Natural killer cell (primary cell): ENCODE data around the gene TNFRSF11A. TPM values are rescaled to one million over a fixed set of nuclear protein-coding genes. Genes with fewer than 3 reads are reported as not detected.

ENCODE experiments used
- ATAC-seq, 3 donors: fragments of 150-1000 bp in 2 of 3; fragments of 200-7000 bp in 1 of 3; cut with Tn5 transposase; 1 replicate in 1 of 3; 2 replicates in 2 of 3; pipeline ENCODE4 v1.10.0; 2021; ENCODE audit warnings: mild to moderate bottlenecking in 2 of 3, moderate library complexity in 2 of 3
- DNase-seq, 2 donors: peaks; one replicate each; pipeline versions ENCODE4 v3.0.0 to v3.0.0-alpha.2; 2013 to 2021; ENCODE audit warnings: mixed read lengths in 1 of 2
- H3K27ac ChIP-seq: one replicate; pipeline ENCODE4 v1.5.1; 2013; ENCODE audit warnings: mild to moderate bottlenecking, low read length
- H3K27me3 ChIP-seq: one replicate; pipeline ENCODE4 v1.6.1; 2013; ENCODE audit warnings: low read length; ENCODE audit not compliant: control insufficient read depth, insufficient read depth
- H3K36me3 ChIP-seq: one replicate; pipeline ENCODE4 v1.6.1; 2013; ENCODE audit warnings: low read length; ENCODE audit not compliant: control insufficient read depth, insufficient read depth
- H3K4me1 ChIP-seq: one replicate; pipeline ENCODE4 v1.6.1; 2013; ENCODE audit warnings: low read length; ENCODE audit not compliant: control insufficient read depth, insufficient read depth
- H3K4me3 ChIP-seq: one replicate; pipeline ENCODE4 v1.5.1; 2013; ENCODE audit warnings: low read length
- H3K9me3 ChIP-seq: one replicate; pipeline ENCODE4 v1.6.1; 2013; ENCODE audit warnings: low read length; ENCODE audit not compliant: control insufficient read depth, insufficient read depth
- H3K27ac Mint-ChIP-seq, 2 donors: one replicate each; pipeline ENCODE4 v1.8.0; 2022; ENCODE audit warnings: mild to moderate bottlenecking in 2 of 2, mixed read lengths in 2 of 2, moderate library complexity in 1 of 2
- H3K27me3 Mint-ChIP-seq, 2 donors: one replicate each; pipeline ENCODE4 v1.8.0; 2022; ENCODE audit warnings: low read depth in 2 of 2, mixed read lengths in 2 of 2
- H3K36me3 Mint-ChIP-seq: one replicate; pipeline ENCODE4 v1.8.0; 2022; ENCODE audit warnings: mixed read lengths
- H3K4me1 Mint-ChIP-seq, 2 donors: one replicate each; pipeline ENCODE4 v1.8.0; 2022; ENCODE audit warnings: mixed read lengths in 2 of 2
- H3K4me3 Mint-ChIP-seq: one replicate; pipeline ENCODE4 v1.8.0; 2022; ENCODE audit warnings: mild to moderate bottlenecking, moderate library complexity, mixed read lengths
- H3K9me3 Mint-ChIP-seq, 2 donors: one replicate each; pipeline ENCODE4 v1.8.0; 2022; ENCODE audit warnings: mixed read lengths in 2 of 2
- CTCF ChIP-seq: fragments of 200-600 bp; IDR thresholded peaks from one replicate; pipeline ENCODE4 v1.8.0; 2022; ENCODE audit warnings: antibody characterized with exemption
- WGBS: methylation state at CpG from one replicate; pipeline ENCODE4 v1.1.7; 2013; ENCODE audit warnings: missing lambda C conversion rate; ENCODE audit not compliant: insufficient coverage; 5-methylcytosine and 5-hydroxymethylcytosine counted together
- intact Hi-C: fragments of 100-400 bp; cut with micrococcal nuclease; formaldehyde crosslinking; loops from one replicate; pipeline ENCODE4 v1.14.2; 2022
- total RNA-seq, 4 donors: library from RNA; stranded (reverse); fragments of 120-200 nt in 1 of 4; gene quantifications; one replicate each; pipeline versions ENCODE4 v1.2.3 to v1.2.4, GENCODE V29; 2013 to 2022

Gene TNFRSF11A
- total RNA-seq = 10 to 100 TPM in 1 of 3 donors, 1 to 10 TPM in 2; 6.9 to 10.9 (median 8.8) TPM
- 15.9 TPM for total RNA-seq (2013)

DNA sequence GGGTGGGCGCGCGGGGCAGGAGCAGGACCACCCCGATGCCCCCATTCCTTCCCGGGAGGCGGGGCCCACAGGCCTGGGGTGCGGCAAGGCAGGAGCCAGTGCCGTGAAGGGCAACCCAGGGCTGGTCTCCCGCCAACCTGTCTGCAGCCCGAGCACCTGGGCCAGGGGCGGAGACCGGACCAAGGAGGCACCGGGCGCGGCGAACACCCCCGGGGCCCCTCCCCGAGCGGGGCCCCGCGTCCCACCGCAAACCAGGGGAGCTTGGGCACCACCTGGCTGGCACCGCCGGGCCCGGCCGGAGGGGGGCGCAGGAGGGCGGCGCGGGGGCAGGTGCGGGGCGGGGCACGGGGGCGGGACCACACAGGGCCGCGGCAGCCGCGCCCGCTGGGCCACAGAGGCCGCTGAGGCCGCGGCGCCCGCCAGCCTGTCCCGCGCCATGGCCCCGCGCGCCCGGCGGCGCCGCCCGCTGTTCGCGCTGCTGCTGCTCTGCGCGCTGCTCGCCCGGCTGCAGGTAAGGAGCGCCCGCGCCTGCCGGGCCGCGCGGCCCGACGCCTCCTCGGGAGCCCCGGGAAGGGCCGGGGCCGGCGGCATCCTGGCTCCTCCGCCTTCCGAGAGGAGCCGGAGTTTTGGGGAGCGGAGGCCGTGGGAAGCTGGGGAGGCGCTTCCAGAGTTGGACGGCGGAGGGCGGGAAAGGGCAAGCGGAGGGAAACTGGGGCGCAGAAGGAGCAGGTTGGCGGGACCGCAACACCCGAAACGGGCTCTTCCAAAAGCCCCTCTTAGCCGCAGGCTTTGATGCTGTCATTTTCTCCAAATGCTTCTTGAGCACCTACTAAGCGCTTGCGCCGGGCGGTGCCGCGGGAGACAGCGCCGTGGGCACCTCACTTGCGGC lies at the start of gene TNFRSF11A:
Gene TNFRSF11A (plus strand): TSS at position 394 of the 889 bp plus-strand sequence. CDS start 43 bp downstream, at position 437.
- Mint-ChIP-seq H3K9me3 (no peaks in the 10 kb centered on the region), H3K27ac (peak within 1 kb of the TSS; percentile 17 to 79), H3K36me3 (no peaks in the 10 kb centered on the region)

DNA sequence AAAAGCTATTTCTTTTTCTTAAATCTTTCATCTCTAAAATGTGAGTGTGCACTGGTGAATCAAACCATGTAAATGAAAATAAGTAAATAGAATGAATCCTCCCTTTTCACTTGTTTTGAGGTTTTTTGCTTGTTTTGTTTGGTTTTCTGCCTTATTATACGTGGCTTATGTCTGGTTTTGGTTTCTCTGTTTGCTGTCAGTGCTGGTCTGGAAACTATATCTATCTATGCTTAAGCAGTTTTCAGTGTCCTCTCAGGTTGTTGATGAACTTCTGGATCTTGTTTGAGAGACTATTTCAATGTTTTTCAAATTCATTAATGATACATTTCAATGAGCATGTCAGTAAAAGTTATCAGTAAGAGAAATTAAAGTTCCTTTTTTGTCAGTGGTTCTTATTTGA lies 48.1 kb upstream of the TNFRSF11A start:
- Histone ChIP-seq H3K27me3 (no peaks in the 10 kb centered on the region), H3K4me3 (no peak overlapping the region), H3K27ac (no peak overlapping the region), H3K4me1 (no peaks in the 10 kb centered on the region), H3K9me3 (no peaks in the 10 kb centered on the region), H3K36me3 (peaks cover 47% of the 10 kb centered on the region)
- H3K27ac Mint-ChIP-seq = no peak overlapping the region
- DNase-seq (no peak), ATAC-seq (no peak)
- H3K36me3 Mint-ChIP-seq = peaks cover 14% of the 10 kb centered on the region
- 40% methylated on average over 1 of the region's 1 CpG for WGBS
- H3K27me3 Mint-ChIP-seq = no peaks in the 10 kb centered on the region
- H3K4me3 Mint-ChIP-seq = no peak overlapping the region
- H3K4me1 Mint-ChIP-seq = peaks cover 11 to 15% of the 10 kb centered on the region in 2 donors
- no peaks in the 10 kb centered on the region for H3K9me3 Mint-ChIP-seq
- TF ChIP-seq CTCF = no peak
- intact Hi-C loops = no loop called here

More for the DNA sequence above, at the start of gene TNFRSF11A:
- peaks cover 37 to 46% of the 10 kb centered on the region in 2 donors for H3K4me1 Mint-ChIP-seq
- H3K27me3 Mint-ChIP-seq = peaks cover 44 to 48% of the 10 kb centered on the region in 2 donors
- DNase-seq (peak; percentile 47 to 71), ATAC-seq (peak; percentile 68 to 78 (median 70))
- H3K4me1 ChIP-seq = peaks cover 48% of the 10 kb centered on the region
- peak within 1 kb of the TSS; percentile 83 for H3K4me3 Mint-ChIP-seq
- peak within 1 kb of the TSS; percentile 56 for H3K4me3 ChIP-seq
- H3K36me3 ChIP-seq = no peaks in the 10 kb centered on the region
- H3K27me3 ChIP-seq = peaks cover 7% of the 10 kb centered on the region
- WGBS = under 1% methylated on average over 99 of the region's 99 CpGs
- H3K9me3 ChIP-seq = no peaks in the 10 kb centered on the region
- intact Hi-C loops = loop anchor here (2.0 kb wide), 1 partner anchor 260 kb away; no protein-coding TSS in a partner anchor
- no peak for TF ChIP-seq CTCF
- H3K27ac ChIP-seq = peak within 1 kb of the TSS; percentile 1

DNA sequence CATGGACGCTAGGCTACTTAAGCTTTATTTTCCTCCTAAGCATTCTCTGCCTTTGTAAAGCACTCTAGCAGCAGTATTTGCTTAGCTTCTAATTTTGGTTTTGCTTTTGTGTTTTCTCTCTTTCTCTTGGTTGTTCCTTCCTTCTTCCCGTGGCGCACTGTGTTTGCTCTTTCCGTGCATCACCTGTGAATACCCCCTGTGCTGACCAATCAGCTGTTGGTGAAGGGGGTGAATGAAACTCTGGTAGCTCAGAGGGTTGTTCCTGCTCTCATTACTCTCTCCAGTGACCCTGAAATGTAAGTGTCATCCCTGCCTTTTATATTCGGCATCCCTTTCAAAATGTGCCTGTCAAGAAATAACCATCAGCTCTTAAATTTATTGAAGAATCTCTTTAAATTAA lies 45.5 kb upstream of the TNFRSF11A start:
- no peak for TF ChIP-seq CTCF
- no peak overlapping the region for H3K4me3 Mint-ChIP-seq
- H3K27ac ChIP-seq = no peak overlapping the region
- peaks cover 14% of the 10 kb centered on the region for H3K36me3 Mint-ChIP-seq
- no peaks in the 10 kb centered on the region for H3K27me3 Mint-ChIP-seq
- H3K27ac Mint-ChIP-seq = no peak overlapping the region
- peaks cover 54% of the 10 kb centered on the region for H3K36me3 ChIP-seq
- ATAC-seq = no peak
- H3K4me3 ChIP-seq = no peak overlapping the region
- 93% methylated on average over 1 of the region's 5 CpGs for WGBS
- intact Hi-C loops = no loop called here
- H3K4me1 Mint-ChIP-seq = peaks cover 11 to 14% of the 10 kb centered on the region in 2 donors
- no peaks in the 10 kb centered on the region for H3K27me3 ChIP-seq
- no peaks in the 10 kb centered on the region for H3K9me3 Mint-ChIP-seq
- H3K9me3 ChIP-seq = no peaks in the 10 kb centered on the region
- DNase-seq = no peak
- H3K4me1 ChIP-seq = no peaks in the 10 kb centered on the region
